Mucosa of stomach (tissue), 1 donor: ENCODE data around the gene BANF2.

ENCODE experiments used
- H3K27me3 ChIP-seq: one replicate; pipeline ENCODE4 v1.7.0; 2013; ENCODE audit warnings: mild to moderate bottlenecking, low read length; ENCODE audit not compliant: control insufficient read depth, insufficient read depth
- H3K36me3 ChIP-seq: one replicate; pipeline ENCODE4 v1.7.0; 2013; ENCODE audit warnings: low read length; ENCODE audit not compliant: control insufficient read depth, insufficient read depth
- H3K4me1 ChIP-seq: one replicate; pipeline ENCODE4 v1.7.0; 2013; ENCODE audit warnings: mild to moderate bottlenecking, low read length; ENCODE audit not compliant: control insufficient read depth, insufficient read depth
- H3K4me3 ChIP-seq: one replicate; pipeline ENCODE4 v1.7.0; 2013; ENCODE audit warnings: low read length
- H3K9ac ChIP-seq: one replicate; pipeline ENCODE4 v1.7.0; 2013; ENCODE audit warnings: mild to moderate bottlenecking, low read length, moderate library complexity
- H3K9me3 ChIP-seq: one replicate; pipeline ENCODE4 v1.7.0; 2013; ENCODE audit warnings: mild to moderate bottlenecking, low read length, moderate library complexity; ENCODE audit not compliant: control insufficient read depth
- donor health status: Pancreatic carcinoma.

The BANF2 gene

GRCh38 chr20:17751640-17752039, 51.9 kb downstream of the BANF2 start:
- no peak overlapping the region for H3K4me3 ChIP-seq
- H3K9ac ChIP-seq: no peak overlapping the region
- H3K27me3 ChIP-seq: no peaks in the 10 kb centered on the region
- no peaks in the 10 kb centered on the region for H3K36me3 ChIP-seq
- no peaks in the 10 kb centered on the region for H3K9me3 ChIP-seq
- peaks cover 25% of the 10 kb centered on the region for H3K4me1 ChIP-seq

GRCh38 chr20:17752459-17752858, 52.7 kb downstream of the BANF2 start:
- H3K36me3 ChIP-seq: no peaks in the 10 kb centered on the region
- peaks cover 22% of the 10 kb centered on the region for H3K4me1 ChIP-seq
- no peaks in the 10 kb centered on the region for H3K9me3 ChIP-seq
- H3K4me3 ChIP-seq: no peak overlapping the region
- H3K27me3 ChIP-seq: no peaks in the 10 kb centered on the region
- H3K9ac ChIP-seq: no peak overlapping the region

DNA sequence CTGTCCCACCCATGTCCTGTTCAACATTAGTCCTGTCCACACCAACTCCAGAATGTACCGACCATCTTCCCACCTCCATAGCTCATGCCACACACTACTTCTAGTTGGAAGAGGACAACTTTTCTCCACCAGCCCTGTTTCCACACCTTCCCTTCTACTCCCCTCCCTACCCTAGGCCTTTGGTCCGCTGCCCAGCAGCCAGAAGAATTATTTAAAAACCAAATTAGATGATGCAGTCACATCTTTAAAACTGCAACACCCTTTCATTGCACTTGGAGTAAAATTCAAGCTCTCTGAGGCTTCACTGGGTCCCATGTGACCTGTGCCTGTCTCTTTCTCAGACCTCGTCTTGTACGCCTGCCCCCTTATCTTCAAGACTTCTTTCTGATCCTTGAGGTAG, 53.8 kb downstream of the BANF2 start:
- H3K27me3 ChIP-seq: no peaks in the 10 kb centered on the region
- H3K4me1 ChIP-seq: peaks cover 28% of the 10 kb centered on the region
- H3K9ac ChIP-seq: no peak overlapping the region
- no peaks in the 10 kb centered on the region for H3K9me3 ChIP-seq
- no peak overlapping the region for H3K4me3 ChIP-seq
- H3K36me3 ChIP-seq: no peaks in the 10 kb centered on the region

- peaks cover 14% of the 10 kb centered on the region for H3K4me1 ChIP-seq
- no peak overlapping the region for H3K4me3 ChIP-seq
- no peaks in the 10 kb centered on the region for H3K36me3 ChIP-seq
- H3K9me3 ChIP-seq: no peaks in the 10 kb centered on the region
- H3K27me3 ChIP-seq: no peaks in the 10 kb centered on the region
- no peak overlapping the region for H3K9ac ChIP-seq
Measured at GRCh38 chr20:17756529-17756928, 56.8 kb downstream of the BANF2 start.

- no peaks in the 10 kb centered on the region for H3K36me3 ChIP-seq
Measured at GRCh38 chr20:17757496-17757895, 57.7 kb downstream of the BANF2 start.

GRCh38 chr20:17758010-17758409, 58.2 kb downstream of the BANF2 start:
- Histone ChIP-seq H3K4me1 (peaks cover 20% of the 10 kb centered on the region), H3K36me3 (no peaks in the 10 kb centered on the region), H3K4me3 (no peak overlapping the region), H3K27me3 (no peaks in the 10 kb centered on the region), H3K9ac (no peak overlapping the region), H3K9me3 (no peaks in the 10 kb centered on the region)

More at GRCh38 chr20:17757496-17757895, 57.7 kb downstream of the BANF2 start:
- no peak overlapping the region for H3K4me3 ChIP-seq
- peaks cover 16% of the 10 kb centered on the region for H3K4me1 ChIP-seq
- H3K9me3 ChIP-seq: no peaks in the 10 kb centered on the region
- H3K9ac ChIP-seq: no peak overlapping the region
- H3K27me3 ChIP-seq: no peaks in the 10 kb centered on the region

GRCh38 chr20:17758512-17758911, 58.7 kb downstream of the BANF2 start:
- Histone ChIP-seq H3K4me3 (no peak overlapping the region), H3K9me3 (no peaks in the 10 kb centered on the region), H3K27me3 (no peaks in the 10 kb centered on the region), H3K36me3 (no peaks in the 10 kb centered on the region), H3K9ac (no peak overlapping the region), H3K4me1 (peaks cover 25% of the 10 kb centered on the region)

- Histone ChIP-seq H3K9me3 (no peaks in the 10 kb centered on the region), H3K27me3 (no peaks in the 10 kb centered on the region), H3K4me3 (no peak overlapping the region), H3K4me1 (peaks cover 32% of the 10 kb centered on the region), H3K36me3 (no peaks in the 10 kb centered on the region), H3K9ac (no peak overlapping the region)
Measured at GRCh38 chr20:17759449-17759848, 59.7 kb downstream of the BANF2 start.

DNA sequence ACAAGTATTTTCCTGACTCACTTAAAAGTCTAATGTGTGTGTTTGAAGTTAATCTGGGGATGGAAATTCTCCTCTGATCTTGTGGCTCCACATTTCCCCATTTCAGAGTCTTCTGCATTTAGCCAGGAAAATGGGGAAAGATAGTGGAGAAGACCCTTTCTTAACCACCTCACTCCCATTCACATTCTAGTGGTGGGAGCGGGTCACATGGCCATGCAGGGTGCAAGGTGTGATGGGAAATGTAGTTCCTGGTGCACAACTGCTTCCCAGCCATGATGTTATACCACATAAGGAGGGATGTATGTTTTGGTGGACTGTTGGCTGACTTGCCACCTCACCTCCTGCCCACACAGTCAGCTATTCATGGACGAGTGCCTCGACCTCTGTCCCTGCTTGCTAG, 61.8 kb downstream of the BANF2 start:
- Histone ChIP-seq H3K4me1 (peaks cover 38% of the 10 kb centered on the region), H3K9me3 (no peaks in the 10 kb centered on the region), H3K27me3 (no peaks in the 10 kb centered on the region), H3K9ac (no peak overlapping the region), H3K4me3 (no peak overlapping the region), H3K36me3 (no peaks in the 10 kb centered on the region)

DNA sequence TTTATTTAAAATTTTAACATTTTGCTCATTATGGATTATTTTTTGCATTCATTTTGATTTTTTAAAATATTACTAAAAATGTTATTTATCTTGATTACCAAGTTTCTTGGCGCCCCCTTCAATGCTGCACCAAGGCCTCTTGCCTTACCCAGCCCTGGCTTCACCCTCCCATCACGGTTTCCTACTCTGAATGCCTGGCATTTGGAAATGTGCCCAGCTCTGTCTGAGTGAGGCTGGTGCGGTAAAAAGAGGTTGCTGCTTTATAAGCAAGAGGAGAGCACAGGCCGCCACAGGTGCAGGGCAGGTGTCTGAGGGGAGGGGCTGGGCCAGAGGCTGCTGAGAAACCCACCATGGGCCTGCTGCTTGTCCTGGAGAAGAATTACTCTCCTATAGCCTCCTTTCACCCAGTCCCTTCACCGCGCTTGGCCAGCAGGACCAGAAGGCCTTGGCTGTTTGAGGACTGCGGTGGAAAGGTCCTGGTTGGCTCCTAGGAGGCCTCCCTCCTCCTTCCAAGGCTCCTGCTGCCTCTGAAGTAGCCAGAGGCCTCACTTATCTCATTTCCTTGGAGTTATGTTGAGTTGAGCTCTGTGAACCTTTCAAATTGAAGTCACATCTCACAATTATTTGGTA, 62.6 kb downstream of the BANF2 start:
- no peaks in the 10 kb centered on the region for H3K36me3 ChIP-seq
- H3K27me3 ChIP-seq: no peaks in the 10 kb centered on the region
- H3K4me1 ChIP-seq: peaks cover 38% of the 10 kb centered on the region
- no peaks in the 10 kb centered on the region for H3K9me3 ChIP-seq
- no peak overlapping the region for H3K4me3 ChIP-seq
- no peak overlapping the region for H3K9ac ChIP-seq

- H3K9ac ChIP-seq: no peak overlapping the region
- H3K36me3 ChIP-seq: no peaks in the 10 kb centered on the region
- H3K4me3 ChIP-seq: no peak overlapping the region
- H3K9me3 ChIP-seq: no peaks in the 10 kb centered on the region
- no peaks in the 10 kb centered on the region for H3K27me3 ChIP-seq
- H3K4me1 ChIP-seq: peaks cover 37% of the 10 kb centered on the region
Measured at GRCh38 chr20:17762873-17763557, 63.2 kb downstream of the BANF2 start.

- H3K4me3 ChIP-seq: no peak overlapping the region
- H3K9ac ChIP-seq: no peak overlapping the region
- H3K27me3 ChIP-seq: no peaks in the 10 kb centered on the region
- no peaks in the 10 kb centered on the region for H3K36me3 ChIP-seq
- H3K9me3 ChIP-seq: no peaks in the 10 kb centered on the region
- H3K4me1 ChIP-seq: peaks cover 30% of the 10 kb centered on the region
Measured at GRCh38 chr20:17765017-17765416, 65.3 kb downstream of the BANF2 start.
